Nephron (organoid): Measurements from ENCODE around the gene PRR29.

Experiments used
- H3K27ac Mint-ChIP-seq, 3 experiments: 2 replicates each; pipeline ENCODE4 v1.8.0; 2020; ENCODE audit warnings: mixed read lengths in 3 of 3, mild to moderate bottlenecking in 2 of 3, moderate library complexity in 1 of 3
- H3K27me3 Mint-ChIP-seq: 2 replicates; pipeline ENCODE4 v1.8.0; 2021; ENCODE audit warnings: low read depth, mild to moderate bottlenecking, moderate library complexity, mixed read lengths
- H3K36me3 Mint-ChIP-seq: 2 replicates; pipeline ENCODE4 v1.8.0; 2020; ENCODE audit warnings: low read depth, mixed read lengths
- H3K4me1 Mint-ChIP-seq: 2 replicates; pipeline ENCODE4 v1.8.0; 2020; ENCODE audit warnings: mixed read lengths
- H3K4me3 Mint-ChIP-seq, 3 experiments: 2 replicates each; pipeline ENCODE4 v1.8.0; 2020; ENCODE audit warnings: mild to moderate bottlenecking in 3 of 3, mixed read lengths in 3 of 3, moderate library complexity in 2 of 3
- H3K9me3 Mint-ChIP-seq: 2 replicates; pipeline ENCODE4 v1.8.0; 2020; ENCODE audit warnings: mixed read lengths
- TF ChIP-seq, protein P1 (sequence below), 3 experiments: fragments of 200-600 bp; sonication (generic); IDR thresholded peaks; one replicate each; pipeline ENCODE4 v1.5.0; 2021; ENCODE audit warnings: antibody characterized with exemption in 3 of 3; ENCODE audit not compliant: unreplicated experiment in 3 of 3

The PRR29 gene

DNA sequence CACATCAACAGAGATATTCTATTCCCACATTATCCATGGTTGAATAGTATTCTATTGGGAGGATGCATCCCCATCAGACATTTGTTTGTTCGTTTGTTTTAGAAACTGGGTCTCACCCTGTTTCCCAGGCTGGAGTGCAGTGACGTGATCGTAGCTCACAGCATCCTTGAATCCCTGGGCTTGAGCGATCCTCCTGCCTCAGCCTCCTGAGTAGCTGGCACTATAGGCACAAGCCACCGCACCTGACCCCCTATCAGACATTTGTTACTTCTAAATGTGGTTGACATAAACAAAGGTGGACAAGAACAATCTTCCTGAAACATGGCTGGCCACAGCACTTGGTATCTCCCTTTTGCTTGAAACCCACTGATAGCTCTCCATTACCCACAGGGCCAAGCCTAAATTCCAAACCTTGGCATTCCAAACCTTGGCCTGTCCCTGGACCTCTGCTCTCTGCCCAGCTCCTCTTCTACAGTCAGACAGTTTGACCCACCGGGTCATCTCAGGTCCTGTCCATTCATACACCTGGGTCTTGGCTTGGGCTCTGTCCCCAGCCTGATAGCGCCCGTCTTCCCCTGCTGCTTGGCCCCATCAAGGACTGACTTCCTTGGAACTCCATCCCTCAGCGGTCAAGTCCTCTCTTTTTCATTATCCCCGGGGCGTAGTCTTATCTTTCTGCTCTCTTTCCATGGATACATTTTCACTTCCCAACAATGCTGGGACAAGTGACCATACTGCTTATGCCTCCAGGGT is 1.5 kb upstream of the PRR29 start:
- no peak overlapping the region for H3K27ac Mint-ChIP-seq
- H3K4me3 Mint-ChIP-seq = peak overlapping the region in 2 of 3 experiments; percentile 82 to 86

DNA sequence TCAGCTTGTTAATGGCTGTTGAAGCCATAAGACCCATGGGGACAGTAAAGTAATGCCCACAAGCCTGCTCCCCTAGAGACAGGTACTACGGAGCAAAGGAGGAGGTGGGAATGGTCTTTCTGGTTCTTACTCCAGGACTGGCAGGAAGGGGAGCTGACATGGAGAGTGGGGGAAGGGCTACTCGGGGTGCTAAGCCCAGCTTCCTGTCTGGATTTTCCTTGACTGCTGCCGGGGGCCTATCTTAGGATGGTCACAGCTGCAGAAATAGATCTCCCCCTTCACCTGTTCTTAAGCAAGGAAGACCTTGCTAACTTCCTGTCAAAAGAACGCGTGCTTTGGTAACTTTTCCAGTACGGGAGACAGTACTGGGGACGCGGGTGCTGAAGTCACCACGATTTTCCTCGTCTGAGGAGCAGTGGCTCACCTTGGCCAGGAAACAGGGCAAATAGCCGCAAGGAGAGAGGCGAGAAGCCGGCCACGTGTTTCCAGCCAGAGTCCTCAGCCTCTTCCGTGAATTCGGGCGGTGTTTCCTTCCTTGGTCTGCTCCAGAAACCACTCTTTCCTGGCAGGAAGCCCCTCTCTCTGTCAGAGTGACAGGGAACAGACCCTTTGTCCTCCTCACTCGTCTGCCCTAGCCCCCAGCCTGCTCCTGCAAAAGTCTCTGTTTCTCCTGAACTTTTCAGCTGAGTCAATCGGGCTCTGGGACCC is 656 bp upstream of the PRR29 start:
- no peaks in the 10 kb centered on the region for H3K36me3 Mint-ChIP-seq
- H3K27ac Mint-ChIP-seq = no peak overlapping the region
- TF ChIP-seq, protein P1, sequence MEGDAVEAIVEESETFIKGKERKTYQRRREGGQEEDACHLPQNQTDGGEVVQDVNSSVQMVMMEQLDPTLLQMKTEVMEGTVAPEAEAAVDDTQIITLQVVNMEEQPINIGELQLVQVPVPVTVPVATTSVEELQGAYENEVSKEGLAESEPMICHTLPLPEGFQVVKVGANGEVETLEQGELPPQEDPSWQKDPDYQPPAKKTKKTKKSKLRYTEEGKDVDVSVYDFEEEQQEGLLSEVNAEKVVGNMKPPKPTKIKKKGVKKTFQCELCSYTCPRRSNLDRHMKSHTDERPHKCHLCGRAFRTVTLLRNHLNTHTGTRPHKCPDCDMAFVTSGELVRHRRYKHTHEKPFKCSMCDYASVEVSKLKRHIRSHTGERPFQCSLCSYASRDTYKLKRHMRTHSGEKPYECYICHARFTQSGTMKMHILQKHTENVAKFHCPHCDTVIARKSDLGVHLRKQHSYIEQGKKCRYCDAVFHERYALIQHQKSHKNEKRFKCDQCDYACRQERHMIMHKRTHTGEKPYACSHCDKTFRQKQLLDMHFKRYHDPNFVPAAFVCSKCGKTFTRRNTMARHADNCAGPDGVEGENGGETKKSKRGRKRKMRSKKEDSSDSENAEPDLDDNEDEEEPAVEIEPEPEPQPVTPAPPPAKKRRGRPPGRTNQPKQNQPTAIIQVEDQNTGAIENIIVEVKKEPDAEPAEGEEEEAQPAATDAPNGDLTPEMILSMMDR (IDR thresholded peaks at IDR 0.05; ENCODE audit: unreplicated experiment in 3 of 3) = no peak
- peaks cover 32% of the 10 kb centered on the region for H3K27me3 Mint-ChIP-seq
- H3K9me3 Mint-ChIP-seq = no peaks in the 10 kb centered on the region
- H3K4me1 Mint-ChIP-seq = peaks cover 18% of the 10 kb centered on the region
- H3K4me3 Mint-ChIP-seq = peak overlapping the region; percentile 82 to 89 (median 86)

More for the DNA sequence above, 1.5 kb upstream of the PRR29 start:
- TF ChIP-seq, protein P1 (IDR thresholded peaks at IDR 0.05; ENCODE audit: unreplicated experiment in 3 of 3) = no peak
- no peaks in the 10 kb centered on the region for H3K36me3 Mint-ChIP-seq
- H3K27me3 Mint-ChIP-seq = peaks cover 41% of the 10 kb centered on the region
- no peaks in the 10 kb centered on the region for H3K9me3 Mint-ChIP-seq
- H3K4me1 Mint-ChIP-seq = peaks cover 18% of the 10 kb centered on the region

DNA sequence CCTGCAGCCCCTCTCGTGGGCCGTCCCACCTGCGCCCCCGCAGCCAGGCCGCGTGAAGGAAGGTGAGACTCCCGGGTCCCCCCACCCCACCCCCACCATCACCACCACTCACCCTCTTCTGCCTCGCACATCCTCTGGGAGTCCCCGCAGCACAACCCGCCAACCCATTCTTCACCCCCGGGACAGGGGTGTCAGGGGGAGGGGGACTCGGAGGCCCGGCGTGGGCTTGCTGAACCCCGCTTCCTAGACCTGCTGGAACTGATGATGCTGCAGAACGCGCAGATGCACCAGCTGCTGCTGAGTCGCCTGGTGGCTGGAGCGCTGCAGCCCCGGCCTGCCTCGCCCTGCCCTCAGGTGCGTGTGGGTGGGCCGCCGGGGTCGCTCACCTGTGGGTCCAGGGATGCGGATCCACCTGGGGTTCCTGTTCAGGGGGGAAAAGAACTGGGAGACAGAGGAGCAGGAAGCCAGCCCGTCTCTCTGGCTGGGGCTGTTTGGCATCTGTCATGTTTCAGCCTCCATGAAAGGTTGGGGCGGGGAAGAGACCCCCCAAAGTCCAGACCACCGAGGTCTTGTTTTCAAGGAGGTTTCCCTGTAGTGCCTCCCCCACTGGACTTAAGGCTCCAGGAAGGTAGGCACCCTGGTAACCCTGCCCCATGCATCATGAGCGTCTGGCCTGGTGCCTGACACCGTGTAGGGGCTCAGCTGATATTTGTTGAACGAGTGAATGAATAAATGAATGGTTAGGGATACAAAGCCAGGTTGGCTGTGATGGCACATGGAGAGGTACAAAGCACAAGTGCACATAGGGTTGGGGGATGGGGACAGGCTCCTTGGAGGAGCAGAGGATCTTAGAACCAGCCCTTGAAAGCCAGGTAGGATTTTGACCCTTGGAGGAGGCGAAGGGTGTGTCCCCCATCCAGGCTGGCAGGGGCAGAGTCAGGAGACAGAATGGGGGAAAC is 849 bp downstream of the PRR29 start:
- TF ChIP-seq, protein P1 (IDR thresholded peaks at IDR 0.05; ENCODE audit: unreplicated experiment in 3 of 3) = no peak
- Mint-ChIP-seq H3K27ac (no peak overlapping the region), H3K27me3 (peaks cover 23% of the 10 kb centered on the region), H3K9me3 (no peaks in the 10 kb centered on the region), H3K4me1 (peaks cover 18% of the 10 kb centered on the region), H3K36me3 (no peaks in the 10 kb centered on the region), H3K4me3 (peak overlapping the region; percentile 65 to 82 (median 80))

DNA sequence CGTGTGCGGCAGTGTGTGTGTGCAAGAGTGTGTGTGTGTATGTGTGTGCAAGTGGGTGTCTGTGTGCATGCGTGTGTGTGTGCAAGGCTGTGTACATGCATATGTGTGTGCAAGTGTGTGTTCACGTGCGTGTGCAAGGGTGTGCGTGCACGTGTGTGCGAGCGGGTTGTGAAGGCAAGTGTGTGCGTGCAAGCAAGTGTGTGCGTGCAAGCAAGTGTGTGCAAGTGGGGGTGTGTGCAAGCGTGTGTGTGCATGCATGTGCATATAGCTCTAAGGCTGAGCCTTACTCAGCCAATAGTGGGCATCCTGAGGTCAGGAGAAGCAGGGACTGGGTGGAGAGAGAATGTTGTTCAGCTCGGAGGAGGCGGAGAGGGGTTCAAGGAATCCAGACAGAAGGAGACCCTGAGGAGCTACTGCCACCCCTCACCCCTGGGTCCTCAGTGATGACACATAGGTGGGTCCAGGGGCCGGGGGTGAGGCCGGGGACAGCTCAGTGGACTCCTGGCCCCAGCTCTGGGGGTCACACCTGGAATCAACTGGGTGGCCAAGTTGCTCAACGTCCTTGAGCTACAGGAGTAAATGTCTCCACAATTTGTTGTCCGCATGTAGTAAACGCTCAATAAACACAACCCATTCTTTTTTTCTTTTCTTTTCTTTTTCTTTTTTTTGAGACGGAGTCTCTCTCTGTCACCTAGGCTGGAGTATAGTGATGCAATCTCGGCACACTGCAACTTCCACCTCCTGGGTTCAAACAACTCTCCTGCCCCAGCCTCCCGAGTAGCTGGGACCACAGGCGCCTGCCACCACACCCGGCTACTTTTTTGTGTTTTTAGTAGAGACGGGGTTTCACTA is 1.8 kb downstream of the PRR29 start:
- TF ChIP-seq, protein P1 (IDR thresholded peaks at IDR 0.05; ENCODE audit: unreplicated experiment in 3 of 3) = no peak

DNA sequence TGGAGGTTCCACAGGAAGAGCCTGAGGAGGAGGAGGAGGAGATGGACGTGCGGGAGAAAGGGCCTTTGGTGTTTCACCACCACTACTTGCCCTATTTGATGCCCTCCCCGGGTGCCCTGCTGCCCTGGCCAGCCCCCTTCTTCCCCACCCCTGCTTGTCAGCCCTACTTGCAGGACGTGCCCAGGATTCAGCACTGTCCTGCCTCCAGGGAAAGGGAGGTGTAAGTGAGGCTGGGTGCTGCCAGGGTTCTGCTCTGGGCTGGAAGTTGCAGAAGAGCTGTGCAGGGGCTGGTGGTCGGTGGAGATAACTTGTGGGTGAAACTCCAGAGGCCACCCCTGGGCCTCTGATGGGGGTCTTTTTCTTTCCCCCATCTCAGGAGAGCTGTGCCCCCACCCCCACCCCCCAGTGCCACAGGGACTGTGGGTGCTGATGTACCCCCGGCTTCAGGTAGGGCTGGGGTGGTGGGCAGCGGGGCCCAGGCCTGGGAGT is 3.0 kb downstream of the PRR29 start:
- Mint-ChIP-seq H3K27ac (no peak overlapping the region), H3K4me1 (peaks cover 29% of the 10 kb centered on the region), H3K36me3 (no peaks in the 10 kb centered on the region), H3K9me3 (no peaks in the 10 kb centered on the region), H3K4me3 (no peak overlapping the region), H3K27me3 (peaks cover 13% of the 10 kb centered on the region)
- TF ChIP-seq, protein P1 (IDR thresholded peaks at IDR 0.05; ENCODE audit: unreplicated experiment in 3 of 3) = no peak

More for the DNA sequence above, 1.8 kb downstream of the PRR29 start:
- Mint-ChIP-seq H3K36me3 (no peaks in the 10 kb centered on the region), H3K27me3 (peaks cover 18% of the 10 kb centered on the region), H3K4me1 (peaks cover 19% of the 10 kb centered on the region), H3K4me3 (peak overlapping the region; percentile 65 to 72 (median 66)), H3K27ac (no peak overlapping the region), H3K9me3 (no peaks in the 10 kb centered on the region)
